Transverse colon (tissue), 4 donors: ENCODE measurements around the gene PDZD2. TPM values are rescaled to one million over a fixed set of nuclear protein-coding genes. Genes with fewer than 3 reads are reported as not detected.

Experiments
- DNase-seq: peaks from one replicate; pipeline ENCODE4 v3.0.0-alpha.2; 2019
- H3K27ac ChIP-seq, 4 donors: fragments of 200-600 bp; sonication (generic); 2 replicates each; pipeline ENCODE4 v1.5.1; 2016 to 2018; ENCODE audit warnings: inconsistent platforms in 4 of 4
- H3K27me3 ChIP-seq: fragments of 200-600 bp; sonication (generic); 2 replicates; pipeline ENCODE4 v1.5.1; 2017; ENCODE audit warnings: inconsistent platforms
- H3K36me3 ChIP-seq, 4 donors: fragments of 200-600 bp; sonication (generic); 2 replicates each; pipeline ENCODE4 v1.5.1; 2017 to 2019; ENCODE audit warnings: inconsistent platforms in 4 of 4
- H3K4me1 ChIP-seq, 4 donors: fragments of 200-600 bp; sonication (generic); 2 replicates each; pipeline ENCODE4 v1.5.1; 2017 to 2020; ENCODE audit warnings: inconsistent platforms in 4 of 4
- H3K4me3 ChIP-seq, 4 donors: fragments of 200-600 bp; sonication (generic); 1 replicate in 1 of 4; 2 replicates in 3 of 4; pipeline versions ENCODE4 v1.5.1 to v1.6.1; 2017 to 2019; ENCODE audit warnings: inconsistent platforms in 4 of 4
- H3K9me3 ChIP-seq, 2 donors: fragments of 200-600 bp; sonication (generic); 2 replicates each; pipeline ENCODE4 v1.5.1; 2017 to 2019; ENCODE audit warnings: inconsistent platforms in 2 of 2
- EP300 ChIP-seq: sonication (generic); formaldehyde crosslinking; IDR thresholded peaks from one replicate; pipeline ENCODE4 v1.6.1; 2017; ENCODE audit warnings: antibody characterized with exemption, low read depth
- POLR2A ChIP-seq: fragments of 450-650 bp; IDR thresholded peaks from one replicate; pipeline ENCODE4 v1.6.1; 2016; ENCODE audit warnings: antibody characterized with exemption, mild to moderate bottlenecking, moderate library complexity
- POLR2AphosphoS5 ChIP-seq, 3 donors: sonication (generic); formaldehyde crosslinking; IDR thresholded peaks; one replicate each; pipeline ENCODE4 v1.6.1; 2016; ENCODE audit warnings: antibody characterized with exemption in 3 of 3
- WGBS, 2 donors: methylation state at CpG; one replicate each; pipeline ENCODE4 v1.1.5; 2018; ENCODE audit warnings: low coverage in 1 of 2; 5-methylcytosine and 5-hydroxymethylcytosine counted together
- in situ Hi-C, 4 donors: fragments of 200-750 bp; cut with MboI; loops; one replicate each; pipeline versions ENCODE4 v1.15.0 to v1.15.1; 2017; ENCODE audit warnings: low sequenced_read_pairs in 3 of 4, low pct_ligation_motif_present in 1 of 4, low pct_unique_long_range_greater_than_20kb in 1 of 4
- intact Hi-C: fragments of 100-400 bp; cut with DNase I; formaldehyde crosslinking; loops from one replicate; pipeline ENCODE4 v1.15.1; 2023; ENCODE audit warnings: low total_unique reads
- total RNA-seq, 4 donors: library from RNA; depleted of rRNA; stranded (reverse); fragments of >200 nt; gene quantifications; one replicate each; pipeline ENCODE4 v1.1.0, GENCODE V29; 2016
- TF ChIP-seq, protein P1 (sequence below), 5 experiments: fragments of 200-600 bp in 3 of 5; fragments of 450-650 bp in 2 of 5; sonication (generic) in 3 of 5; IDR thresholded peaks; 1 replicate in 2 of 5; 2 replicates in 3 of 5; pipeline ENCODE4 v1.5.1; 2016 to 2017; ENCODE audit warnings: antibody characterized with exemption in 5 of 5, inconsistent platforms in 3 of 5, mild to moderate bottlenecking in 2 of 5, moderate library complexity in 1 of 5

The PDZD2 gene
- total RNA-seq, 4 donors from 2014 or later, result 2.0 to 3.7 (median 2.8) TPM

DNA sequence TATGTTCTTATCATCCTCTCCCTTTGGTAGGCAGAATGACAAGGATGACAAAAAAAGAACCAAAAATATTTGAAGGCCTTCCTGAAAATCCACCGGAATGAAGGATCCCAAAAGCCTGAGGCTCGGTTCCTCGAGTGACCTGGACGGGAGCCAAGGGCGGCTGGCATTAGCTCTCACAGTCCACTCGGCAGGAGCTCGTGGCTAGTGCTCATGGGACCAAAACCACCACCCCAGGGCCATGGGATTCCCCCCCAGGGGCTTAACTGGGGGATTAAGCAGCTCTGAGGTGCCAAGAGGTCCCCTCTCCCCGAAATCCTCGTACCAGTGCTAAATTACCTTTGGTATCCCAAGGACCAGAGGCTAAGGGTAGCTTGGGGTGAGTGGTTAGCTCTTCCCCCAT is 586 bp upstream of the PDZD2 start:
- 27 to 67% methylated on average over 1 to 9 of the region's 9 CpGs for WGBS, 2 donors
- intact Hi-C loops, result no loop called here
- H3K4me1 ChIP-seq, result peaks cover 0 to 13% (median 10%) of the 10 kb centered on the region in 4 donors
- TF ChIP-seq EP300 (no peak), POLR2A (no peak), POLR2AphosphoS5 (IDR thresholded peaks at IDR 0.05) (no peak)
- TF ChIP-seq, protein P1, sequence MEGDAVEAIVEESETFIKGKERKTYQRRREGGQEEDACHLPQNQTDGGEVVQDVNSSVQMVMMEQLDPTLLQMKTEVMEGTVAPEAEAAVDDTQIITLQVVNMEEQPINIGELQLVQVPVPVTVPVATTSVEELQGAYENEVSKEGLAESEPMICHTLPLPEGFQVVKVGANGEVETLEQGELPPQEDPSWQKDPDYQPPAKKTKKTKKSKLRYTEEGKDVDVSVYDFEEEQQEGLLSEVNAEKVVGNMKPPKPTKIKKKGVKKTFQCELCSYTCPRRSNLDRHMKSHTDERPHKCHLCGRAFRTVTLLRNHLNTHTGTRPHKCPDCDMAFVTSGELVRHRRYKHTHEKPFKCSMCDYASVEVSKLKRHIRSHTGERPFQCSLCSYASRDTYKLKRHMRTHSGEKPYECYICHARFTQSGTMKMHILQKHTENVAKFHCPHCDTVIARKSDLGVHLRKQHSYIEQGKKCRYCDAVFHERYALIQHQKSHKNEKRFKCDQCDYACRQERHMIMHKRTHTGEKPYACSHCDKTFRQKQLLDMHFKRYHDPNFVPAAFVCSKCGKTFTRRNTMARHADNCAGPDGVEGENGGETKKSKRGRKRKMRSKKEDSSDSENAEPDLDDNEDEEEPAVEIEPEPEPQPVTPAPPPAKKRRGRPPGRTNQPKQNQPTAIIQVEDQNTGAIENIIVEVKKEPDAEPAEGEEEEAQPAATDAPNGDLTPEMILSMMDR (IDR thresholded peaks at IDR 0.05), result no peak
- peaks cover 30% of the 10 kb centered on the region for H3K27me3 ChIP-seq
- no peak overlapping the region for H3K27ac ChIP-seq
- H3K4me3 ChIP-seq, result peak overlapping the region in 3 of 4 donors; percentile 51 to 71 (median 53)
- no peaks in the 10 kb centered on the region for H3K9me3 ChIP-seq
- DNase-seq, result no peak
- no peaks in the 10 kb centered on the region for H3K36me3 ChIP-seq
- in situ Hi-C loops, result no loop called here

DNA sequence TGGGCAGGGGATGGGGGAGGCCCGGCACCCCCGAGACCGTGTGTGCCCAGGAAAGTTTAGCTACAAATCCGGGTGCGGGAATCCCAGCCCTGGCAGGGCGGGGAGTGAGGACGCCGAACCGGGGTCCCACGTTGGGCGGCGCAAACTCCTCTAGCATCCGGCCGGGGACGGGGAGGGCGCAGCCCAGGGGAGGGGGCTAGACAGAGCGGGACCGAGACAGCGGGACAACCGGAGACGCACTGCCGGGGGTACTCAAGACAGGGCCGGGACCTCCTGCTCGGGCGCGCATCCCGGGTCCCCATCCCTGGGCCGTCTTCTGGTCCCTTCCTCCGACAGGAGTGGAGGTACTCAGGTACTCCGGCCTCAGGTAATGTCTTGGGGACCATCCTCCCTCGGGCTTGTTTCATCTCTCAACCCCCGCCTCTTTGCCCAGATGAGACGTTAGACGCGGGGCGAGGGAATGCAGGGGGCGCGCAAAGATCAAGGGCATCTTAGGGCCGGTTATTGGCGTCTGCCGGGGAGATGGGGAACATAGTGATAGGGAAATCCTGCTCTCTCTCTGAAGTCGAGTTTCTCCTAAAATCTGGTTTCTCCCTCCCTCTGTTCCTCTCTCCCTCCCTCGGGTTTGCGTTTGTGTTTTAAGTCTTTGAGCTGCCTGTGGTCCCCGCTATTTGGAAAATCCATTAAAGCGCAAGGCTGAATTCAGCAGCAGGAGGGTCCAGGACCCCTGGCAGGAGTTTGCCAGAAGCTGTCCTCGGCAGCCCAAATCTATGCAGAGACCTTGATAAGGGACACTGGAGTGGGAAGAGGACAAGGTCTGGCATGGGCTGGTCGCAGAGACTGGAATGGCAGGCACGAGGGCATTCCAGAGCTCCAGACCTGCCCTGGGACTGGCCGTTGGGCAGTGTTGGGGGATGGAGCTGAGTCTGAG is 815 bp downstream of the PDZD2 start:
- H3K4me1 ChIP-seq, result peaks cover 0 to 13% (median 10%) of the 10 kb centered on the region in 4 donors
- intact Hi-C loops, result no loop called here
- no peak for DNase-seq
- H3K9me3 ChIP-seq, result no peaks in the 10 kb centered on the region
- H3K4me3 ChIP-seq, result peak overlapping the region; percentile 24 to 71 (median 52)
- peaks cover 28% of the 10 kb centered on the region for H3K27me3 ChIP-seq
- in situ Hi-C loops, result no loop called here
- H3K36me3 ChIP-seq, result no peaks in the 10 kb centered on the region
- TF ChIP-seq POLR2AphosphoS5 (IDR thresholded peaks at IDR 0.05) (no peak), POLR2A (no peak), EP300 (no peak)
- TF ChIP-seq, protein P1 (IDR thresholded peaks at IDR 0.05), result no peak
- H3K27ac ChIP-seq, result no peak overlapping the region
- WGBS, 2 donors, result 31 to 33% methylated on average over 5 to 23 of the region's 50 CpGs

DNA sequence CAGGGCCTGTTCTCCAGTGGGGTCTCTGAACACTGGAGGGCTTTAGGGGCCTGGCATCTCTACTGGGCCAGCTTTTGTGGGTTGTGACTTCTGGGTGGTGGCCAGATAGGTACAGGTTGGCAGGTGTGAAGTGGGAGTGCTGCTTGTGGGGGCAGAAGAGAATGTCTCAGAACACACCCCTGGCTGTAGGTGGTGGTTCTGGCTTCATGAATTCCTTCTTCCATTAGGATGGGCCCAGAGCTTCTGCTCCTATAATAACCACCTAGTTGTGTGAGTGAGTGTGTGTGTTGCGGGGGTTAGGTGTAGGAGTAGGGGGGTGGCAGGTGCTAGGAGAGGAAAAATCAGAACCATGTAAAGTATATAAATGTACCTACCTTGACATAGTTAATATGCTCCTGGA is 1.6 kb downstream of the PDZD2 start:
- in situ Hi-C loops (no loop called here), intact Hi-C loops (no loop called here)
- peaks cover 0 to 13% (median 10%) of the 10 kb centered on the region in 4 donors for H3K4me1 ChIP-seq
- TF ChIP-seq POLR2A, result no peak
- no peak for TF ChIP-seq EP300
- TF ChIP-seq POLR2AphosphoS5 (IDR thresholded peaks at IDR 0.05), result no peak
- TF ChIP-seq, protein P1 (IDR thresholded peaks at IDR 0.05), result no peak
- no peaks in the 10 kb centered on the region for H3K9me3 ChIP-seq
- peaks cover 28% of the 10 kb centered on the region for H3K27me3 ChIP-seq
- no peak overlapping the region for H3K4me3 ChIP-seq
- no peaks in the 10 kb centered on the region for H3K36me3 ChIP-seq
- DNase-seq, result no peak
- no peak overlapping the region for H3K27ac ChIP-seq
- 89 to 96% methylated on average over 1 of the region's 1 CpG for WGBS, 2 donors

DNA sequence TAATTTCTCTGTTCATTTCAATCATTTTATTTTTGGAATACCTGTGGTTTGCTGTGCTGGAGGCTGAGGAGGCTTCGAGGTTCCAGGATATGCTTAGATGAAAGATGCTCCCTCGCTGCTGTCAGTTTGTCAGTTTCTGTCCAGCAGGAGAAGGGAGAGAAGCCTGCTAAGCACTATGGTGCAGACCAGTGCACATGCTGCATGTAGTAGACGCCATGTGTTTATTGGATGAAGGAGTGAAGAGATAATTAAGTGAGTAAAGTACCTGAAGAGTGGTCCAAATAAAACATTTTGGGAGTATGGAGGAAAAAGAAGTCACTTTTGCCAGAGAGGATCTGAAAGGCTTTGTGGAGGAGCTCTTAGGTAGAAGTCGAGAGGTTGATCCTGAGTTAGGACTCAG is 2.1 kb downstream of the PDZD2 start:
- H3K36me3 ChIP-seq, result no peaks in the 10 kb centered on the region
- H3K27ac ChIP-seq, result no peak overlapping the region
- no peak for DNase-seq
- no peak for TF ChIP-seq POLR2A
- no peak for TF ChIP-seq POLR2AphosphoS5 (IDR thresholded peaks at IDR 0.05)
- no peak for TF ChIP-seq EP300
- TF ChIP-seq, protein P1 (IDR thresholded peaks at IDR 0.05), result no peak
- intact Hi-C loops, result no loop called here
- H3K9me3 ChIP-seq, result no peaks in the 10 kb centered on the region
- H3K27me3 ChIP-seq, result peaks cover 24% of the 10 kb centered on the region
- H3K4me3 ChIP-seq, result no peak overlapping the region
- in situ Hi-C loops, result no loop called here
- WGBS, 2 donors, result 85 to 87% methylated on average over 3 to 4 of the region's 4 CpGs
- H3K4me1 ChIP-seq, result peaks cover 0 to 13% (median 10%) of the 10 kb centered on the region in 4 donors
